ENCODE results near the gene LTBP4. TPM values are rescaled to one million over a fixed set of nuclear protein-coding genes. Genes with fewer than 3 reads are reported as not detected.
A peak's percentile ranks its signal among the peaks of the same experiment; 100 is the strongest.

The LTBP4 gene
- total RNA-seq, 1 donor from 2014 or later: 46.9 TPM

DNA sequence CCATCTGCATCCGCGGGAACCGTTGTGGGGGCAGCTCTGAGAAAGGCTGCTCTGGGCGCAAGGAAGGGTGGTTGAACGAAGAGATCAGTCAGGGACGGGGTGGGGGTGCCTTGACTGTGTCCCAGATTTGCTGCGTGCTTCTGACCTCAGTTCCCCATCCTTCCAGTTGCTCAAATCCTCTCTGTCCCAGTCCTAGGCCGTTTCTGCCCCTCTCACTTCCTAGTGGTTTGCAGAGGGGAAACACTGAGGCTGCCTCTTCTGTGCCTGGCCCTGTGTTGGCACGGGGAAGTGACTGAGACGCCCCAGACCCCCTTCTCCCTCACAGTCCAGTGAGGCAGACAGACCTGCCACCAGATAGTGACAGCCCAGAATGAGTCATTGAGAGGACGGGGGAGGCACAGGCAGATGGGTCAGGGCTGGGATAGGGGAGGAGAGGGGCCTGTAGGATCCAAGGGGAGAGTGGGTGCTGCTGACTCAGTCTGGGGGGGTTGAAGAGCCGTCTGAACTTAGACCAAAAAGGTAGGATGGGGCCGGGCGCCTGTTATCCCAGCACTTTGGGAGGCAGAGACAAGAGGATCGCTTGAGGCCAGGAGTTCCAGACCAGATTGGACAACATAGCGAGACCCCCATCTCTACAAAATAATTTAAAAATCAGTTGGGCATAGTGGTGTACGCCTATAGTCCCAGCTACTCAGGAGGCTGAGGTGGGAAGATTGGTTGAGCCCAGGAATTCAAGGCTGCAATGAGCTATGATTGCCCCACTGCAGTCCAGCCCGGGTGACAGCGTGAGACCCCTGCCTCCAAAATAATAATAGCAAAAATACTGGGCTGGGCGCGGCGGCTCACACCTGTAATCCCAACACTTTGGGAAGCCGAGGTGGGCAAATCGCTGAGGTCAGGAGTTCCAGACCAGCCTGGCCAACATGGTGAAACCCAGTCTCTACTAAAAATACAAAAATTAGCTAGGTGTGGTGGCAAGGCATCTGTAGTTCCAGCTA lies 62.8 kb downstream of the LTBP4 start:
- Histone ChIP-seq H3K4me1 (ENCODE audit: insufficient read depth, low read length) (peaks cover 18% of the 10 kb centered on the region), H2AFZ (ENCODE audit: low read depth, low read length) (peak overlapping the region; percentile 65), H3K4me2 (ENCODE audit: low read length) (peak overlapping the region; percentile 88), H4K20me1 (ENCODE audit: insufficient read depth, low read length) (no peaks in the 10 kb centered on the region), H3K36me3 (ENCODE audit: insufficient read depth, low read length) (peaks cover 15% of the 10 kb centered on the region), H3K27me3 (ENCODE audit: insufficient read depth, low read length) (no peaks in the 10 kb centered on the region), H3K9me3 (ENCODE audit: insufficient read depth, low read depth, low read length) (no peaks in the 10 kb centered on the region), H3K4me3 (ENCODE audit: insufficient read depth, low read depth, low read length) (peak overlapping the region; percentile 61), H3K79me2 (ENCODE audit: insufficient read depth, low read length) (no peaks in the 10 kb centered on the region), H3K27ac (ENCODE audit: low read depth, low read length) (peak overlapping the region; percentile 56), H3K9ac (ENCODE audit: low read length) (peak overlapping the region; percentile 63)
- TF ChIP-seq, protein P1, sequence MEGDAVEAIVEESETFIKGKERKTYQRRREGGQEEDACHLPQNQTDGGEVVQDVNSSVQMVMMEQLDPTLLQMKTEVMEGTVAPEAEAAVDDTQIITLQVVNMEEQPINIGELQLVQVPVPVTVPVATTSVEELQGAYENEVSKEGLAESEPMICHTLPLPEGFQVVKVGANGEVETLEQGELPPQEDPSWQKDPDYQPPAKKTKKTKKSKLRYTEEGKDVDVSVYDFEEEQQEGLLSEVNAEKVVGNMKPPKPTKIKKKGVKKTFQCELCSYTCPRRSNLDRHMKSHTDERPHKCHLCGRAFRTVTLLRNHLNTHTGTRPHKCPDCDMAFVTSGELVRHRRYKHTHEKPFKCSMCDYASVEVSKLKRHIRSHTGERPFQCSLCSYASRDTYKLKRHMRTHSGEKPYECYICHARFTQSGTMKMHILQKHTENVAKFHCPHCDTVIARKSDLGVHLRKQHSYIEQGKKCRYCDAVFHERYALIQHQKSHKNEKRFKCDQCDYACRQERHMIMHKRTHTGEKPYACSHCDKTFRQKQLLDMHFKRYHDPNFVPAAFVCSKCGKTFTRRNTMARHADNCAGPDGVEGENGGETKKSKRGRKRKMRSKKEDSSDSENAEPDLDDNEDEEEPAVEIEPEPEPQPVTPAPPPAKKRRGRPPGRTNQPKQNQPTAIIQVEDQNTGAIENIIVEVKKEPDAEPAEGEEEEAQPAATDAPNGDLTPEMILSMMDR (IDR thresholded peaks at IDR 0.05; ENCODE audit: insufficient read depth, low read depth, low read length): no peak
- TF ChIP-seq EZH2 (IDR thresholded peaks at IDR 0.05; ENCODE audit: insufficient read depth, low read length): no peak
- peak overlapping the region; percentile 83 for H3K4me3 Mint-ChIP-seq (ENCODE audit: unreplicated experiment)
- DNase-seq (ENCODE audit: low read depth): peak; percentile 44
- H3K9me3 Mint-ChIP-seq (ENCODE audit: unreplicated experiment): no peaks in the 10 kb centered on the region
- no peak for FAIRE-seq
- H3K36me3 Mint-ChIP-seq (ENCODE audit: low read depth, unreplicated experiment): peaks cover 14% of the 10 kb centered on the region
- peak overlapping the region; percentile 84 for H3K27ac Mint-ChIP-seq (ENCODE audit: unreplicated experiment)
- H3K4me1 Mint-ChIP-seq (ENCODE audit: low read depth, unreplicated experiment): peaks cover 18% of the 10 kb centered on the region
- peaks cover 3% of the 10 kb centered on the region for H3K27me3 Mint-ChIP-seq (ENCODE audit: low read depth, unreplicated experiment)

- H3K4me1 Mint-ChIP-seq (ENCODE audit: low read depth, unreplicated experiment): peaks cover 18% of the 10 kb centered on the region
Measured at GRCh38 chr19:40666803-40667438, 65.8 kb downstream of the LTBP4 start.

GRCh38 chr19:40667602-40668001 lies 66.4 kb downstream of the LTBP4 start:
- H3K9ac ChIP-seq (ENCODE audit: low read length): no peak overlapping the region
- no peak overlapping the region for H3K27ac Mint-ChIP-seq (ENCODE audit: unreplicated experiment)

More at GRCh38 chr19:40666803-40667438, 65.8 kb downstream of the LTBP4 start:
- Mint-ChIP-seq H3K9me3 (ENCODE audit: unreplicated experiment) (peaks cover 2% of the 10 kb centered on the region), H3K4me3 (ENCODE audit: unreplicated experiment) (no peak overlapping the region), H3K27ac (ENCODE audit: unreplicated experiment) (no peak overlapping the region), H3K36me3 (ENCODE audit: low read depth, unreplicated experiment) (peaks cover 38% of the 10 kb centered on the region), H3K27me3 (ENCODE audit: low read depth, unreplicated experiment) (no peaks in the 10 kb centered on the region)
- no peak for TF ChIP-seq EZH2 (IDR thresholded peaks at IDR 0.05; ENCODE audit: insufficient read depth, low read length)
- no peak for DNase-seq (ENCODE audit: low read depth)
- Histone ChIP-seq H3K4me3 (ENCODE audit: insufficient read depth, low read depth, low read length) (no peak overlapping the region), H3K79me2 (ENCODE audit: insufficient read depth, low read length) (no peaks in the 10 kb centered on the region), H3K9ac (ENCODE audit: low read length) (no peak overlapping the region), H2AFZ (ENCODE audit: low read depth, low read length) (no peak overlapping the region), H3K36me3 (ENCODE audit: insufficient read depth, low read length) (peaks cover 37% of the 10 kb centered on the region), H3K27ac (ENCODE audit: low read depth, low read length) (no peak overlapping the region), H3K4me2 (ENCODE audit: low read length) (peak overlapping the region; percentile 20), H4K20me1 (ENCODE audit: insufficient read depth, low read length) (peaks cover 19% of the 10 kb centered on the region), H3K9me3 (ENCODE audit: insufficient read depth, low read depth, low read length) (peaks cover 5% of the 10 kb centered on the region), H3K27me3 (ENCODE audit: insufficient read depth, low read length) (no peaks in the 10 kb centered on the region), H3K4me1 (ENCODE audit: insufficient read depth, low read length) (peaks cover 18% of the 10 kb centered on the region)
- no peak for FAIRE-seq

More at GRCh38 chr19:40667602-40668001, 66.4 kb downstream of the LTBP4 start:
- no peaks in the 10 kb centered on the region for H3K27me3 ChIP-seq (ENCODE audit: insufficient read depth, low read length)
- no peak overlapping the region for H3K27ac ChIP-seq (ENCODE audit: low read depth, low read length)
- H3K4me2 ChIP-seq (ENCODE audit: low read length): no peak overlapping the region
- DNase-seq (ENCODE audit: low read depth) (no peak), FAIRE-seq (no peak)
- Mint-ChIP-seq H3K27me3 (ENCODE audit: low read depth, unreplicated experiment) (no peaks in the 10 kb centered on the region), H3K36me3 (ENCODE audit: low read depth, unreplicated experiment) (peaks cover 38% of the 10 kb centered on the region), H3K4me3 (ENCODE audit: unreplicated experiment) (no peak overlapping the region), H3K9me3 (ENCODE audit: unreplicated experiment) (peaks cover 2% of the 10 kb centered on the region), H3K4me1 (ENCODE audit: low read depth, unreplicated experiment) (peaks cover 18% of the 10 kb centered on the region)
- TF ChIP-seq EZH2 (IDR thresholded peaks at IDR 0.05; ENCODE audit: insufficient read depth, low read length): no peak
- TF ChIP-seq, protein P1 (IDR thresholded peaks at IDR 0.05; ENCODE audit: insufficient read depth, low read depth, low read length): no peak
- H3K9me3 ChIP-seq (ENCODE audit: insufficient read depth, low read depth, low read length): peaks cover 5% of the 10 kb centered on the region
- no peak overlapping the region for H3K4me3 ChIP-seq (ENCODE audit: insufficient read depth, low read depth, low read length)
- no peaks in the 10 kb centered on the region for H3K79me2 ChIP-seq (ENCODE audit: insufficient read depth, low read length)
- peaks cover 44% of the 10 kb centered on the region for H3K36me3 ChIP-seq (ENCODE audit: insufficient read depth, low read length)
- H3K4me1 ChIP-seq (ENCODE audit: insufficient read depth, low read length): peaks cover 18% of the 10 kb centered on the region
- H4K20me1 ChIP-seq (ENCODE audit: insufficient read depth, low read length): peaks cover 26% of the 10 kb centered on the region
- H2AFZ ChIP-seq (ENCODE audit: low read depth, low read length): no peak overlapping the region

All from astrocyte (in vitro differentiated cells and primary cell).